ENCODE measurements around the gene RAMACL. TPM values are rescaled to one million over a fixed set of nuclear protein-coding genes. Genes with fewer than 3 reads are reported as not detected.

Gene RAMACL
- total RNA-seq, 1 experiment from 2014 or later: 0.77 TPM

- intact Hi-C loops (cut with micrococcal nuclease; ENCODE audit: unreplicated experiment): loop anchor here (5.0 kb wide), 2 partner anchors 39 to 149 kb away; partner anchors contain the start of gene RPS6KA2
- DNase-seq (ENCODE audit: low spot score): no peak
- no peaks in the 10 kb centered on the region for H3K9me3 ChIP-seq (ENCODE audit: low read depth, low read length, poor library complexity, severe bottlenecking)
- no peak overlapping the region for H3K27ac ChIP-seq (ENCODE audit: low read depth, low read length, poor library complexity, severe bottlenecking)
- ChIA-PET CTCF (no interaction called here), POLR2A (ENCODE audit: low non-redundant PET) (no interaction called here)
- no peaks in the 10 kb centered on the region for H3K36me3 ChIP-seq (ENCODE audit: insufficient read depth, low read length, poor library complexity, severe bottlenecking)
- no peaks in the 10 kb centered on the region for H3K27me3 ChIP-seq (replicated peaks; ENCODE audit: insufficient read depth, low read depth, low read length, poor library complexity)
- no peak overlapping the region for H3K4me3 ChIP-seq (ENCODE audit: low read depth, low read length, poor library complexity, severe bottlenecking)
- BruUV-seq (replicated peaks): no TSS peak
- peaks cover 47% of the 10 kb centered on the region for H3K4me1 ChIP-seq (ENCODE audit: insufficient read depth, low read length, poor library complexity, severe bottlenecking)
- TF ChIP-seq, protein P1, sequence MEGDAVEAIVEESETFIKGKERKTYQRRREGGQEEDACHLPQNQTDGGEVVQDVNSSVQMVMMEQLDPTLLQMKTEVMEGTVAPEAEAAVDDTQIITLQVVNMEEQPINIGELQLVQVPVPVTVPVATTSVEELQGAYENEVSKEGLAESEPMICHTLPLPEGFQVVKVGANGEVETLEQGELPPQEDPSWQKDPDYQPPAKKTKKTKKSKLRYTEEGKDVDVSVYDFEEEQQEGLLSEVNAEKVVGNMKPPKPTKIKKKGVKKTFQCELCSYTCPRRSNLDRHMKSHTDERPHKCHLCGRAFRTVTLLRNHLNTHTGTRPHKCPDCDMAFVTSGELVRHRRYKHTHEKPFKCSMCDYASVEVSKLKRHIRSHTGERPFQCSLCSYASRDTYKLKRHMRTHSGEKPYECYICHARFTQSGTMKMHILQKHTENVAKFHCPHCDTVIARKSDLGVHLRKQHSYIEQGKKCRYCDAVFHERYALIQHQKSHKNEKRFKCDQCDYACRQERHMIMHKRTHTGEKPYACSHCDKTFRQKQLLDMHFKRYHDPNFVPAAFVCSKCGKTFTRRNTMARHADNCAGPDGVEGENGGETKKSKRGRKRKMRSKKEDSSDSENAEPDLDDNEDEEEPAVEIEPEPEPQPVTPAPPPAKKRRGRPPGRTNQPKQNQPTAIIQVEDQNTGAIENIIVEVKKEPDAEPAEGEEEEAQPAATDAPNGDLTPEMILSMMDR (conservative IDR thresholded peaks at IDR 0.05; ENCODE audit: low read depth, low read length): no peak
- no peak for TF ChIP-seq EZH2 (IDR thresholded peaks at IDR 0.05; ENCODE audit: borderline replicate concordance, low read depth, low read length, poor library complexity, severe bottlenecking)
These were observed 1.3 kb upstream of the RAMACL start for GRCh38 chr6:166587631-166588413.

DNA sequence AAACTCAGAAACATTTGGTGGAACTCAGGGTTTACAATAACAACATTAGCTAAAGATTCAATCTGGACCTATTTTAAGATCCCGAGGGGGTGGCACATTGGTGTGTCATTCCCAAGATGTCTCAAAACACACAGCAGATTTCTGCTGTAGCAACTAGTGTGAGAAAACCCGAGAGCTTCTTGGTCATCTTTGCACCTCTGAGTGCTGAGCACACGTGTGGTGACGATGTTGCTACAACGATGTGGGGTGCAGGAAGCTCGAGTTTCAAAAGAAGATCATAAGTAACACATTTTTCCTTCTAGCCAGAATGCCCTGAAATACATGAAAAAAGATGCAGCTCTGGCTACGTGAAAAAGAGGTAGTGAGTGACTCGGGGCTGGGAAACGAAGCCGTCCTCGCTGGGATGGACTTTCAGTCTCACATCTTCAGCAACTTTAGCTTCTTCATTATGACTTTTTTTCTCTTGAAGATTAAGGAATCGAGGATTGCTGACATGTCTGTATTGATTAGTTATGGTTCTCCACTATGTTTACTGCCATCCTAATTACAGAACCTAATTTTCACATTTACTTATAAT is 1.5 kb downstream of the RAMACL start:
- CTCF ChIA-PET: no interaction called here
- intact Hi-C loops (cut with micrococcal nuclease; ENCODE audit: unreplicated experiment): loop anchor here (5.0 kb wide), 2 partner anchors 42 to 152 kb away; partner anchors contain the start of gene RPS6KA2
- DNase-seq (ENCODE audit: low spot score): no peak
- Histone ChIP-seq H3K4me1 (ENCODE audit: insufficient read depth, low read length, poor library complexity, severe bottlenecking) (peaks cover 60% of the 10 kb centered on the region), H3K4me3 (ENCODE audit: low read depth, low read length, poor library complexity, severe bottlenecking) (no peak overlapping the region), H3K36me3 (ENCODE audit: insufficient read depth, low read length, poor library complexity, severe bottlenecking) (no peaks in the 10 kb centered on the region), H3K27me3 (replicated peaks; ENCODE audit: insufficient read depth, low read depth, low read length, poor library complexity) (no peaks in the 10 kb centered on the region), H3K27ac (ENCODE audit: low read depth, low read length, poor library complexity, severe bottlenecking) (no peak overlapping the region), H3K9me3 (ENCODE audit: low read depth, low read length, poor library complexity, severe bottlenecking) (no peaks in the 10 kb centered on the region)
- POLR2A ChIA-PET (ENCODE audit: low non-redundant PET): no interaction called here
- TF ChIP-seq, protein P1 (conservative IDR thresholded peaks at IDR 0.05; ENCODE audit: low read depth, low read length): no peak
- TF ChIP-seq EZH2 (IDR thresholded peaks at IDR 0.05; ENCODE audit: borderline replicate concordance, low read depth, low read length, poor library complexity, severe bottlenecking): no peak
- BruUV-seq (replicated peaks): no TSS peak

DNA sequence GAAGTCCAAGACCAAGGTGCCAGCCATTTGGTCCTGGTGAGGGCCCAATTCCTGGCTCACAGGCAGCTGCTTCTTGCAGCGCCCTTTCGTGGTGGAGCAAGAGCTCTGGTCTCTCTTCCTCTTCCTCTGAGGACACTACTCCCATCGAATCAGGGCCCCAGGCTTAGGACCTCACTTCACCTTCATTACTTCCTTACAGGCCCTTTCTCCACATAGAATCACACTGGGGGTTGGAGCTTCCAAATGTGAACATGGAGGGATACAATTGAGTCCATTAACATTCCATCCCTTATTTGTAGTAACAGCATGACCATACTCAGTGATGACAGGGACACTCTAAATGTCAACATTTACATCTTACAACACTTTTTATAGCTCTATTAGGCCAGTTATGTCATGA is 2.3 kb downstream of the RAMACL start:
- Histone ChIP-seq H3K27me3 (replicated peaks; ENCODE audit: insufficient read depth, low read depth, low read length, poor library complexity) (no peaks in the 10 kb centered on the region), H3K9me3 (ENCODE audit: low read depth, low read length, poor library complexity, severe bottlenecking) (no peaks in the 10 kb centered on the region), H3K27ac (ENCODE audit: low read depth, low read length, poor library complexity, severe bottlenecking) (no peak overlapping the region), H3K36me3 (ENCODE audit: insufficient read depth, low read length, poor library complexity, severe bottlenecking) (no peaks in the 10 kb centered on the region), H3K4me3 (ENCODE audit: low read depth, low read length, poor library complexity, severe bottlenecking) (no peak overlapping the region), H3K4me1 (ENCODE audit: insufficient read depth, low read length, poor library complexity, severe bottlenecking) (peaks cover 59% of the 10 kb centered on the region)
- no peak for DNase-seq (ENCODE audit: low spot score)
- intact Hi-C loops (cut with micrococcal nuclease; ENCODE audit: unreplicated experiment): no loop called here
- POLR2A ChIA-PET (ENCODE audit: low non-redundant PET): no interaction called here
- CTCF ChIA-PET: no interaction called here
- BruUV-seq (replicated peaks): no TSS peak
- TF ChIP-seq EZH2 (IDR thresholded peaks at IDR 0.05; ENCODE audit: borderline replicate concordance, low read depth, low read length, poor library complexity, severe bottlenecking): no peak
- TF ChIP-seq, protein P1 (conservative IDR thresholded peaks at IDR 0.05; ENCODE audit: low read depth, low read length): no peak

Data from A673 (cell line).